Effector memory CD4-positive, alpha-beta T cell (primary cell): ENCODE measurements around the gene IRF1.
A peak's percentile ranks its signal among the peaks of the same experiment; 100 is the strongest.

Experiments used
- DNase-seq, 3 donors: peaks; one replicate each; pipeline ENCODE4 v3.0.0-alpha.2; 2020
- H3K27ac ChIP-seq: 2 replicates; pipeline ENCODE4 v1.7.0; 2013; ENCODE audit warnings: mild to moderate bottlenecking, low read length, moderate library complexity; ENCODE audit not compliant: insufficient read depth, poor library complexity, severe bottlenecking
- H3K27me3 ChIP-seq: replicated peaks from 2 replicates; pipeline ENCODE4 v1.7.0; 2013; ENCODE audit warnings: mild to moderate bottlenecking, low read length; ENCODE audit not compliant: insufficient read depth, control insufficient read depth, poor library complexity, severe bottlenecking
- H3K36me3 ChIP-seq: 2 replicates; pipeline ENCODE4 v1.7.0; 2013; ENCODE audit warnings: mild to moderate bottlenecking, low read length, moderate library complexity; ENCODE audit not compliant: control insufficient read depth, insufficient read depth
- H3K4me1 ChIP-seq: 2 replicates; pipeline ENCODE4 v1.7.0; 2013; ENCODE audit warnings: low read length, mild to moderate bottlenecking; ENCODE audit not compliant: control insufficient read depth, insufficient read depth, poor library complexity, severe bottlenecking
- H3K4me3 ChIP-seq: 2 replicates; pipeline ENCODE4 v1.7.0; 2013; ENCODE audit warnings: low read length, low read depth, mild to moderate bottlenecking; ENCODE audit not compliant: insufficient read depth, poor library complexity, severe bottlenecking
- H3K9me3 ChIP-seq: 2 replicates; pipeline ENCODE4 v1.7.0; 2013; ENCODE audit warnings: mild to moderate bottlenecking, low read length, moderate library complexity; ENCODE audit not compliant: control insufficient read depth

The IRF1 gene

GRCh38 chr5:132461569-132462070 lies 29.0 kb downstream of the IRF1 start:
- Histone ChIP-seq H3K9me3 (no peaks in the 10 kb centered on the region), H3K36me3 (no peaks in the 10 kb centered on the region), H3K4me1 (peaks cover 81% of the 10 kb centered on the region), H3K4me3 (no peak overlapping the region), H3K27ac (no peak overlapping the region), H3K27me3 (no peaks in the 10 kb centered on the region)
- DNase-seq = no peak

GRCh38 chr5:132460846-132461568 lies 29.6 kb downstream of the IRF1 start:
- no peaks in the 10 kb centered on the region for H3K27me3 ChIP-seq
- H3K4me1 ChIP-seq = peaks cover 81% of the 10 kb centered on the region
- H3K36me3 ChIP-seq = no peaks in the 10 kb centered on the region
- H3K9me3 ChIP-seq = no peaks in the 10 kb centered on the region
- no peak for DNase-seq
- H3K27ac ChIP-seq = no peak overlapping the region
- H3K4me3 ChIP-seq = no peak overlapping the region

- no peak for DNase-seq
- H3K36me3 ChIP-seq = no peaks in the 10 kb centered on the region
- peak overlapping the region; percentile 62 for H3K27ac ChIP-seq
- H3K4me1 ChIP-seq = peaks cover 81% of the 10 kb centered on the region
- H3K9me3 ChIP-seq = no peaks in the 10 kb centered on the region
- H3K27me3 ChIP-seq = no peaks in the 10 kb centered on the region
- H3K4me3 ChIP-seq = no peak overlapping the region
Measured at GRCh38 chr5:132459983-132460838, 30.4 kb downstream of the IRF1 start.

GRCh38 chr5:132459031-132459982 lies 31.3 kb downstream of the IRF1 start:
- Histone ChIP-seq H3K9me3 (no peaks in the 10 kb centered on the region), H3K27ac (peak overlapping the region; percentile 62), H3K4me3 (no peak overlapping the region), H3K27me3 (no peaks in the 10 kb centered on the region), H3K36me3 (no peaks in the 10 kb centered on the region), H3K4me1 (peaks cover 77% of the 10 kb centered on the region)
- DNase-seq = no peak

- no peak for DNase-seq
- H3K36me3 ChIP-seq = no peaks in the 10 kb centered on the region
- no peaks in the 10 kb centered on the region for H3K27me3 ChIP-seq
- H3K9me3 ChIP-seq = no peaks in the 10 kb centered on the region
- no peak overlapping the region for H3K4me3 ChIP-seq
- peak overlapping the region; percentile 62 for H3K27ac ChIP-seq
- peaks cover 77% of the 10 kb centered on the region for H3K4me1 ChIP-seq
Measured at GRCh38 chr5:132458651-132459030, 31.9 kb downstream of the IRF1 start.

GRCh38 chr5:132458226-132458560 lies 32.4 kb downstream of the IRF1 start:
- H3K9me3 ChIP-seq = no peaks in the 10 kb centered on the region
- H3K36me3 ChIP-seq = no peaks in the 10 kb centered on the region
- no peak for DNase-seq
- H3K4me3 ChIP-seq = no peak overlapping the region
- no peaks in the 10 kb centered on the region for H3K27me3 ChIP-seq
- peaks cover 77% of the 10 kb centered on the region for H3K4me1 ChIP-seq
- H3K27ac ChIP-seq = peak overlapping the region; percentile 87

- no peak overlapping the region for H3K4me3 ChIP-seq
- DNase-seq = no peak
Measured at GRCh38 chr5:132457371-132458225, 33.0 kb downstream of the IRF1 start.

GRCh38 chr5:132456987-132457361 lies 33.6 kb downstream of the IRF1 start:
- Histone ChIP-seq H3K9me3 (no peaks in the 10 kb centered on the region), H3K27me3 (no peaks in the 10 kb centered on the region), H3K4me1 (peaks cover 82% of the 10 kb centered on the region), H3K36me3 (no peaks in the 10 kb centered on the region), H3K27ac (peak overlapping the region; percentile 87), H3K4me3 (peak overlapping the region; percentile 3)
- no peak for DNase-seq

More at GRCh38 chr5:132457371-132458225, 33.0 kb downstream of the IRF1 start:
- Histone ChIP-seq H3K27ac (peak overlapping the region; percentile 87), H3K36me3 (no peaks in the 10 kb centered on the region), H3K27me3 (no peaks in the 10 kb centered on the region), H3K9me3 (no peaks in the 10 kb centered on the region), H3K4me1 (peaks cover 82% of the 10 kb centered on the region)
